K562 (cell line): ENCODE measurements around the gene CIB2. TPM values are rescaled to one million over a fixed set of nuclear protein-coding genes. Genes with fewer than 3 reads are reported as not detected.

Experiments used
- ATAC-seq: fragments of 200-7000 bp; cut with Tn5 transposase; 3 replicates; pipeline ENCODE4 v1.9.1; 2020; ENCODE audit warnings: moderate library complexity
- BruUV-seq: library from RNA; stranded (reverse); fragments of 400-500 nt; replicated peaks from 2 replicates; lab custom pipeline; 2021; lab: Mats Ljungman, UMichigan
- CTCF ChIA-PET: fragments of 300-600 bp; formaldehyde crosslinking; extraction: SDS; loops from one replicate; lab custom pipeline; 2021; ENCODE audit warnings: low intra/inter-chr PET ratio; lab: Yijun Ruan, JAX
- POLR2A ChIA-PET: fragments of 300-600, 350-650 bp; sonication (Branson Sonifier 250); formaldehyde crosslinking; extraction: SDS; loops from one replicate; lab custom pipeline; 2021; ENCODE audit warnings: antibody characterized with exemption, inconsistent platforms; lab: Yijun Ruan, JAX
- DNase-seq, 4 experiments: peaks; one replicate each; pipeline versions ENCODE4 v3.0.0 to v3.0.0-alpha.2; 2011 to 2018; ENCODE audit warnings: low spot score in 3 of 4, mixed read lengths in 3 of 4; ENCODE audit errors: extremely low read depth in 1 of 4
- FAIRE-seq: peaks from 2 replicates; lab custom pipeline; 2011; peaks lifted over from hg19 to GRCh38; lab: Jason Lieb, UNC
- H2AFZ ChIP-seq: 2 replicates; pipeline ENCODE4 v1.6.0; 2011; ENCODE audit warnings: low read depth, low read length, control low read depth, inconsistent platforms
- H3K27ac ChIP-seq: fragments of 200-600 bp; 3 replicates; pipeline ENCODE4 v1.8.0; 2011; ENCODE audit warnings: low read depth, mild to moderate bottlenecking, control low read depth, inconsistent platforms, low read length, moderate library complexity, mixed read lengths; ENCODE audit errors: extremely low read depth
- H3K27me3 ChIP-seq, 2 experiments: fragments of 300-600 bp in 1 of 2; 2 replicates in 1 of 2; 3 replicates in 1 of 2; pipeline versions ENCODE4 v1.6.0 to v1.8.0; 2011; ENCODE audit warnings: inconsistent platforms in 2 of 2, low read length in 2 of 2, mild to moderate bottlenecking in 1 of 2, mixed read lengths in 1 of 2, moderate library complexity in 1 of 2; ENCODE audit not compliant: control insufficient read depth in 2 of 2, insufficient read depth in 2 of 2
- H3K36me3 ChIP-seq: fragments of 300-600 bp; 3 replicates; pipeline ENCODE4 v1.8.0; 2011; ENCODE audit warnings: mild to moderate bottlenecking, low read length, inconsistent platforms; ENCODE audit not compliant: control insufficient read depth, insufficient read depth
- H3K4me1 ChIP-seq, 2 experiments: fragments of 200-600 bp in 1 of 2; replicated peaks in 1 of 2; 2 replicates in 1 of 2; 3 replicates in 1 of 2; pipeline versions ENCODE4 v1.5.1 to v1.8.0; 2011; ENCODE audit warnings: inconsistent platforms in 2 of 2, low read length in 2 of 2, mild to moderate bottlenecking in 1 of 2, mixed read lengths in 1 of 2, moderate library complexity in 1 of 2; ENCODE audit not compliant: control insufficient read depth in 2 of 2, insufficient read depth in 2 of 2
- H3K4me2 ChIP-seq: 2 replicates; pipeline ENCODE4 v1.6.1; 2011; ENCODE audit warnings: low read length, control low read depth, inconsistent platforms, mixed read lengths; ENCODE audit not compliant: insufficient read depth
- H3K4me3 ChIP-seq: fragments of 200-600 bp; sonication (generic), shearing (Covaris generic); 2 replicates; pipeline ENCODE4 v1.5.1; 2016; ENCODE audit warnings: control low read depth, inconsistent platforms
- H3K79me2 ChIP-seq: fragments of 200-600 bp; 3 replicates; pipeline ENCODE4 v1.8.0; 2011; ENCODE audit warnings: low read length, inconsistent platforms; ENCODE audit not compliant: control insufficient read depth, insufficient read depth
- H3K9ac ChIP-seq, 2 experiments: 2 replicates each; pipeline versions ENCODE4 v1.6.0 to v1.6.1; 2011; ENCODE audit warnings: low read depth in 2 of 2, low read length in 2 of 2, control low read depth in 1 of 2, inconsistent platforms in 1 of 2, mild to moderate bottlenecking in 1 of 2, mixed read lengths in 1 of 2; ENCODE audit not compliant: insufficient read depth in 1 of 2
- H3K9me1 ChIP-seq: one replicate; pipeline ENCODE4 v1.6.0; 2011; ENCODE audit warnings: inconsistent platforms, mild to moderate bottlenecking, low read length, moderate library complexity; ENCODE audit not compliant: control insufficient read depth, insufficient read depth
- H3K9me3 ChIP-seq: replicated peaks from 2 replicates; pipeline ENCODE4 v1.5.1; 2011; ENCODE audit warnings: low read depth, low read length, inconsistent platforms; ENCODE audit not compliant: control insufficient read depth, insufficient read depth
- H4K20me1 ChIP-seq: replicated peaks from 2 replicates; pipeline ENCODE4 v1.6.1; 2011; ENCODE audit warnings: low read length, inconsistent platforms, mixed read lengths; ENCODE audit not compliant: control insufficient read depth, insufficient read depth
- ARID4B ChIP-seq: sonication (generic); formaldehyde crosslinking; IDR thresholded peaks from 2 replicates; pipeline ENCODE4 v1.8.0; 2022; ENCODE audit warnings: mild to moderate bottlenecking, missing genetic modification reagents
- CHD1 ChIP-seq: fragments of 200-600 bp; sonication (generic); IDR thresholded peaks from one replicate; pipeline ENCODE4 v1.6.1; 2012; ENCODE audit warnings: mild to moderate bottlenecking, moderate library complexity, low read length, inconsistent platforms
- HNRNPUL1 ChIP-seq: fragments of 200-400 bp; formaldehyde crosslinking; IDR thresholded peaks from 2 replicates; pipeline ENCODE4 v1.6.1; 2017; ENCODE audit warnings: low read length
- KDM1A ChIP-seq, 2 experiments: fragments of 450-650 bp; IDR thresholded peaks; 2 replicates each; pipeline ENCODE4 v1.6.1; 2016; ENCODE audit warnings: mild to moderate bottlenecking in 2 of 2
- KDM5B ChIP-seq: fragments of 200-600 bp; sonication (generic); IDR thresholded peaks from 2 replicates; pipeline ENCODE4 v1.6.1; 2012; ENCODE audit warnings: low read depth, mild to moderate bottlenecking, moderate library complexity, low read length, control low read depth, inconsistent platforms; ENCODE audit not compliant: insufficient replicate concordance
- NFE2 ChIP-seq: IDR thresholded peaks from 2 replicates; pipeline ENCODE4 v1.6.1; 2014; ENCODE audit warnings: antibody characterized with exemption, low read depth
- TAF15 ChIP-seq: fragments of 200-400 bp; formaldehyde crosslinking; IDR thresholded peaks from 2 replicates; pipeline ENCODE4 v1.6.1; 2017; ENCODE audit warnings: mild to moderate bottlenecking, low read depth, low read length, moderate library complexity
- ZBTB33 ChIP-seq: sonication (generic); formaldehyde crosslinking; IDR thresholded peaks from 2 replicates; pipeline ENCODE4 v1.8.1; 2023; ENCODE audit warnings: mild to moderate bottlenecking, missing genetic modification reagents
- ZNF121 ChIP-seq: sonication (generic); formaldehyde crosslinking; conservative IDR thresholded peaks from 2 replicates; pipeline ENCODE4 v1.8.0; 2022; ENCODE audit warnings: missing genetic modification reagents
- ZNF24 ChIP-seq: fragments of 450-650 bp; IDR thresholded peaks from 2 replicates; pipeline ENCODE4 v1.6.1; 2016
- WGBS: fragments of 100-300 bp; shearing (Covaris generic); methylation state at CpG from one replicate; pipeline ENCODE4 v1.1.6; 2016; ENCODE audit warnings: low coverage, mixed read lengths; ENCODE audit not compliant: insufficient coverage; ENCODE audit errors: missing lambda C conversion rate; 5-methylcytosine and 5-hydroxymethylcytosine counted together
- in situ Hi-C: fragments of 300-500 bp; cut with MboI; formaldehyde crosslinking; loops from 4 replicates; pipeline ENCODE4 v1.15.0; 2018; ENCODE audit warnings: inconsistent platforms, mixed read lengths
- intact Hi-C: fragments of 100-400 bp; cut with micrococcal nuclease; formaldehyde crosslinking; loops from 2 replicates; pipeline ENCODE4 v1.14.2; 2022
- polyA plus RNA-seq, 8 experiments: library from polyadenylated mRNA; depleted of rRNA in 4 of 8; stranded (reverse) in 5 of 8; unstranded in 3 of 8; fragments of >200 nt; fragmentation: Nextera tagmentation in 2 of 8; fragmentation: Illumina TruSeq in 1 of 8; extraction: Ambion mirVana in 2 of 8; extraction: Trizol in 1 of 8; gene quantifications; 2 replicates each; pipeline versions ENCODE4 v1.2.1 to v1.2.3, GENCODE V29; 2011 to 2014; ENCODE audit warnings: inconsistent platforms in 1 of 8, missing spikeins in 1 of 8
- total RNA-seq, 7 experiments: library from RNA; depleted of rRNA in 6 of 7; stranded (reverse); fragments of >200 nt in 6 of 7; fragmentation: Illumina TruSeq in 2 of 7; extraction: Trizol in 2 of 7; gene quantifications; 2 replicates each; pipeline versions ENCODE4 v1.2.1 to v1.2.3, GENCODE V29; 2011 to 2021; ENCODE audit warnings: low replicate concordance in 1 of 7

CIB2 gene
- total and polyA plus RNA-seq, 9 of the 15 experiments (the other 6 are each of a cell fraction or from before 2014, with no cell fraction given), result 1.5 to 37.4 (median 19.4) TPM

GRCh38 chr15:78076231-78077052 lies 54.8 kb downstream of the CIB2 start:
- WGBS, result 52% methylated on average over 16 of the region's 17 CpGs
- no peak for FAIRE-seq
- ATAC-seq, result peak; percentile 40
- TF ChIP-seq ARID4B (CRISPR knock-in tag) (peak; percentile 25; the same call in 1 of the 2 replicates), KDM1A (IDR thresholded peaks at IDR 0.05) (0 out of 4 replicates have a peak, but pooled peaks of 1 of the 2 experiments have one; percentile 24), CHD1 (no peak), KDM5B (no peak), TAF15 (no peak), ZNF24 (no peak), HNRNPUL1 (no peak), ZNF121 (CRISPR knock-in tag) (peak; percentile 41; the same call in 1 of the 2 replicates), ZBTB33 (CRISPR knock-in tag) (peak; percentile 25; the same call in 1 of the 2 replicates), NFE2 (no peak)

More at GRCh38 chr15:78076231-78077052, 54.8 kb downstream of the CIB2 start:
- Histone ChIP-seq H3K4me2 (peak overlapping the region; percentile 93), H3K9me1 (no peaks in the 10 kb centered on the region), H3K9ac (peak overlapping the region; percentile 66 to 96), H3K4me3 (peak overlapping the region; percentile 81), H3K9me3 (no peaks in the 10 kb centered on the region), H2AFZ (peak overlapping the region; percentile 95), H3K4me1 (peaks cover 10 to 17% of the 10 kb centered on the region in 2 experiments; a peak in 3 of 5 replicates), H3K36me3 (no peaks in the 10 kb centered on the region), H3K27me3 (no peaks in the 10 kb centered on the region), H4K20me1 (peaks cover 9% of the 10 kb centered on the region), H3K79me2 (peaks cover 10% of the 10 kb centered on the region; the same call in 2 of the 3 replicates), H3K27ac (no peak overlapping the region; the same call in 2 of the 3 replicates)
- CTCF ChIA-PET, result no interaction called here
- in situ Hi-C loops (no loop called here), intact Hi-C loops (no loop called here)
- DNase-seq, result no peak
- no TSS peak for BruUV-seq
- POLR2A ChIA-PET, result interaction anchor here (0.7 to 1.0 kb wide), 2 partner anchors 17 to 20 kb away, joined by 3 read pairs; no protein-coding TSS in a partner anchor
